A673 (cell line): ENCODE measurements around the gene HS3ST4.

Source experiments
- EZH2 ChIP-seq: fragments of 200-600 bp; sonication (generic); IDR thresholded peaks from 2 replicates; pipeline ENCODE4 v1.6.1; 2017; ENCODE audit warnings: borderline replicate concordance, low read depth, mild to moderate bottlenecking, mixed read lengths, antibody characterized with exemption, low read length; ENCODE audit not compliant: poor library complexity, severe bottlenecking
- TF ChIP-seq, protein P1 (sequence below): fragments of 300-800, 200-600 bp; sonication (generic); conservative IDR thresholded peaks from 2 replicates; pipeline ENCODE4 v1.5.1; 2017; ENCODE audit warnings: low read depth, mild to moderate bottlenecking, antibody characterized with exemption, low read length, moderate library complexity, mixed read lengths

DNA sequence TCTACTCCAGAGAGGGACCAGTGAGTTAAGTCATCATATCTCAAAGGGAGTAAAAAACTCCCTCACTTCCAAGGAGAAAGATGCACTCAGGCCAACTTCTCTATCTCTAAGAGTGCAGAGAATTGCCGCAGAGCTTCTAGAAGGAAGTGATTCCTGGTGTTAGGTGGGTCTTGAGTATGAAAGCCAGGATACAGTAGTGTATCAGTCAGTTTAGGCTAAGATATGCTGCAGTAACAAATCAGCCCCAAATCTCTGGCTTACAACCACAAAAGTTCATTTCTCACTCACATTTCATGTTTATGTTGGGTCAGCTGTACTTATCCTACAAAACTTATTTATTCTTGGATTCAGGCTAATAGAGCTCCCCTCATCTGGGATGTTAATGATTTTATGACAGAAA lies 106.3 kb downstream of the HS3ST4 start:
- TF ChIP-seq, protein P1, sequence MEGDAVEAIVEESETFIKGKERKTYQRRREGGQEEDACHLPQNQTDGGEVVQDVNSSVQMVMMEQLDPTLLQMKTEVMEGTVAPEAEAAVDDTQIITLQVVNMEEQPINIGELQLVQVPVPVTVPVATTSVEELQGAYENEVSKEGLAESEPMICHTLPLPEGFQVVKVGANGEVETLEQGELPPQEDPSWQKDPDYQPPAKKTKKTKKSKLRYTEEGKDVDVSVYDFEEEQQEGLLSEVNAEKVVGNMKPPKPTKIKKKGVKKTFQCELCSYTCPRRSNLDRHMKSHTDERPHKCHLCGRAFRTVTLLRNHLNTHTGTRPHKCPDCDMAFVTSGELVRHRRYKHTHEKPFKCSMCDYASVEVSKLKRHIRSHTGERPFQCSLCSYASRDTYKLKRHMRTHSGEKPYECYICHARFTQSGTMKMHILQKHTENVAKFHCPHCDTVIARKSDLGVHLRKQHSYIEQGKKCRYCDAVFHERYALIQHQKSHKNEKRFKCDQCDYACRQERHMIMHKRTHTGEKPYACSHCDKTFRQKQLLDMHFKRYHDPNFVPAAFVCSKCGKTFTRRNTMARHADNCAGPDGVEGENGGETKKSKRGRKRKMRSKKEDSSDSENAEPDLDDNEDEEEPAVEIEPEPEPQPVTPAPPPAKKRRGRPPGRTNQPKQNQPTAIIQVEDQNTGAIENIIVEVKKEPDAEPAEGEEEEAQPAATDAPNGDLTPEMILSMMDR, result no peak
- no peak for TF ChIP-seq EZH2
